Panc1 (cell line): ENCODE data around the gene CAPN7. TPM values are rescaled to one million over a fixed set of nuclear protein-coding genes. Genes with fewer than 3 reads are reported as not detected.

Experiments
- ATAC-seq: fragments of 200-7000 bp; cut with Tn5 transposase; 2 replicates; pipeline ENCODE4 v1.9.1; 2020; ENCODE audit warnings: mild to moderate bottlenecking, moderate library complexity
- BruUV-seq: library from RNA; stranded (reverse); fragments of 400-500 nt; replicated peaks from 2 replicates; lab custom pipeline; 2021; lab: Mats Ljungman, UMichigan
- CTCF ChIA-PET: fragments of 300-600 bp; sonication (Branson Sonifier 250); formaldehyde crosslinking; loops from one replicate; lab custom pipeline; 2022; ENCODE audit warnings: antibody characterized with exemption; lab: Charles Lee
- POLR2A ChIA-PET: fragments of 300-600 bp; sonication (Branson Sonifier 250); formaldehyde crosslinking; loops from one replicate; lab custom pipeline; 2022; ENCODE audit warnings: antibody characterized with exemption; lab: Charles Lee
- DNase-seq: peaks from one replicate; pipeline ENCODE4 v3.0.0-alpha.2; 2010; ENCODE audit warnings: low read depth, low spot score
- H3K27ac ChIP-seq: 2 replicates; pipeline ENCODE4 v1.5.1; 2011; ENCODE audit warnings: mild to moderate bottlenecking, low read length, inconsistent platforms
- H3K27me3 ChIP-seq: fragments of 200-500 bp; sonication (Bioruptor generic); 2 replicates; pipeline ENCODE4 v1.6.0; 2014; ENCODE audit warnings: low read length, inconsistent platforms; ENCODE audit not compliant: control insufficient read depth, insufficient read depth
- H3K36me3 ChIP-seq: fragments of 200-500 bp; sonication (Bioruptor generic); 2 replicates; pipeline ENCODE4 v1.5.1; 2014; ENCODE audit warnings: inconsistent platforms, mild to moderate bottlenecking, low read length, moderate library complexity; ENCODE audit not compliant: control insufficient read depth, insufficient read depth
- H3K4me1 ChIP-seq: 2 replicates; pipeline ENCODE4 v1.5.1; 2011; ENCODE audit warnings: inconsistent platforms, mild to moderate bottlenecking, low read length, moderate library complexity; ENCODE audit not compliant: control insufficient read depth, insufficient read depth
- H3K4me3 ChIP-seq, 2 experiments: 2 replicates each; pipeline ENCODE4 v1.5.1; 2011 to 2012; ENCODE audit warnings: low read depth in 2 of 2, low read length in 2 of 2, mild to moderate bottlenecking in 2 of 2, inconsistent platforms in 1 of 2, moderate library complexity in 1 of 2
- H3K9me3 ChIP-seq: fragments of 200-500 bp; sonication (Bioruptor generic); 2 replicates; pipeline ENCODE4 v1.5.1; 2014; ENCODE audit warnings: low read depth, mild to moderate bottlenecking, inconsistent platforms, low read length, moderate library complexity; ENCODE audit not compliant: control insufficient read depth, insufficient read depth
- CTCF ChIP-seq: fragments of 450-650 bp; IDR thresholded peaks from 2 replicates; pipeline ENCODE4 v1.5.1; 2017; ENCODE audit warnings: mild to moderate bottlenecking
- REST ChIP-seq, 2 experiments: IDR thresholded peaks; 2 replicates each; pipeline ENCODE4 v1.6.1; 2011 to 2012; ENCODE audit warnings: low read depth in 2 of 2, control low read depth in 1 of 2, low read length in 1 of 2, mild to moderate bottlenecking in 1 of 2, moderate library complexity in 1 of 2; ENCODE audit not compliant: insufficient read depth in 1 of 2
- SIN3A ChIP-seq: IDR thresholded peaks from 2 replicates; pipeline ENCODE4 v1.6.1; 2012; ENCODE audit warnings: low read depth, mild to moderate bottlenecking, low read length, moderate library complexity, borderline replicate concordance; ENCODE audit not compliant: insufficient read depth
- in situ Hi-C: cut with HindIII; loops from 2 replicates; pipeline ENCODE4 v1.10.0; 2016; ENCODE audit warnings: low sequenced_read_pairs, low pct_unique_long_range_greater_than_20kb
- intact Hi-C: fragments of 100-400 bp; cut with micrococcal nuclease; formaldehyde crosslinking; loops from one replicate; pipeline ENCODE4 v1.10.0; 2022; ENCODE audit not compliant: unreplicated experiment
- total RNA-seq: library from RNA; stranded (reverse); gene quantifications from one replicate; pipeline ENCODE4 v1.2.1, GENCODE V29; 2021; ENCODE audit not compliant: unreplicated experiment

Gene CAPN7
- total RNA-seq, 1 experiment from 2014 or later, result 26.5 TPM

GRCh38 chr3:15181511-15181910 is 24.5 kb upstream of the CAPN7 start:
- BruUV-seq, result no TSS peak
- ATAC-seq (no peak), DNase-seq (no peak)
- Histone ChIP-seq H3K27ac (no peak overlapping the region), H3K36me3 (no peaks in the 10 kb centered on the region), H3K4me3 (no peak overlapping the region), H3K4me1 (no peaks in the 10 kb centered on the region), H3K27me3 (peaks cover 12% of the 10 kb centered on the region; the same call in 1 of the 2 replicates), H3K9me3 (no peaks in the 10 kb centered on the region)
- in situ Hi-C loops, result no loop called here
- POLR2A ChIA-PET, result no interaction called here
- no peak for TF ChIP-seq CTCF
- CTCF ChIA-PET, result no interaction called here
- intact Hi-C loops, result no loop called here

GRCh38 chr3:15181963-15182362 is 24.1 kb upstream of the CAPN7 start:
- DNase-seq (no peak), ATAC-seq (no peak)
- no peaks in the 10 kb centered on the region for H3K4me1 ChIP-seq
- no TSS peak for BruUV-seq
- H3K36me3 ChIP-seq, result no peaks in the 10 kb centered on the region
- TF ChIP-seq SIN3A (no peak), REST (IDR thresholded peaks at IDR 0.05; ENCODE audit: insufficient read depth in 1 of 2, low read depth in 2 of 2, low read length in 1 of 2) (no peak)
- no peaks in the 10 kb centered on the region for H3K9me3 ChIP-seq
- intact Hi-C loops (no loop called here), in situ Hi-C loops (no loop called here)
- peaks cover 10% of the 10 kb centered on the region; the same call in 1 of the 2 replicates for H3K27me3 ChIP-seq
- CTCF ChIA-PET, result no interaction called here
- POLR2A ChIA-PET, result no interaction called here
- H3K27ac ChIP-seq, result no peak overlapping the region
- H3K4me3 ChIP-seq, result no peak overlapping the region

GRCh38 chr3:15183011-15183410 is 23.0 kb upstream of the CAPN7 start:
- no peak overlapping the region for H3K27ac ChIP-seq
- BruUV-seq, result no TSS peak
- TF ChIP-seq CTCF (no peak), SIN3A (no peak)
- no peak for ATAC-seq
- CTCF ChIA-PET, result interaction anchor here (0.7 kb wide), 1 partner anchor 22 kb away, joined by 5 read pairs; no protein-coding TSS in a partner anchor
- no peak overlapping the region for H3K4me3 ChIP-seq
- in situ Hi-C loops, result no loop called here
- no peaks in the 10 kb centered on the region for H3K36me3 ChIP-seq
- POLR2A ChIA-PET, result no interaction called here
- H3K4me1 ChIP-seq, result no peaks in the 10 kb centered on the region
- intact Hi-C loops, result no loop called here
- DNase-seq, result no peak
- H3K27me3 ChIP-seq, result peaks cover 10% of the 10 kb centered on the region; the same call in 1 of the 2 replicates
- H3K9me3 ChIP-seq, result no peaks in the 10 kb centered on the region
